HG03159 (cell line): ENCODE data around the gene VAV3.
A peak's percentile ranks its signal among the peaks of the same experiment; 100 is the strongest.

Experiments
- ATAC-seq: cut with Tn5 transposase; IDR thresholded peaks from one replicate; pipeline ENCODE4 v1.9.1; 2021; ENCODE audit warnings: mild to moderate bottlenecking, moderate library complexity; ENCODE audit not compliant: unreplicated experiment

The VAV3 gene

DNA sequence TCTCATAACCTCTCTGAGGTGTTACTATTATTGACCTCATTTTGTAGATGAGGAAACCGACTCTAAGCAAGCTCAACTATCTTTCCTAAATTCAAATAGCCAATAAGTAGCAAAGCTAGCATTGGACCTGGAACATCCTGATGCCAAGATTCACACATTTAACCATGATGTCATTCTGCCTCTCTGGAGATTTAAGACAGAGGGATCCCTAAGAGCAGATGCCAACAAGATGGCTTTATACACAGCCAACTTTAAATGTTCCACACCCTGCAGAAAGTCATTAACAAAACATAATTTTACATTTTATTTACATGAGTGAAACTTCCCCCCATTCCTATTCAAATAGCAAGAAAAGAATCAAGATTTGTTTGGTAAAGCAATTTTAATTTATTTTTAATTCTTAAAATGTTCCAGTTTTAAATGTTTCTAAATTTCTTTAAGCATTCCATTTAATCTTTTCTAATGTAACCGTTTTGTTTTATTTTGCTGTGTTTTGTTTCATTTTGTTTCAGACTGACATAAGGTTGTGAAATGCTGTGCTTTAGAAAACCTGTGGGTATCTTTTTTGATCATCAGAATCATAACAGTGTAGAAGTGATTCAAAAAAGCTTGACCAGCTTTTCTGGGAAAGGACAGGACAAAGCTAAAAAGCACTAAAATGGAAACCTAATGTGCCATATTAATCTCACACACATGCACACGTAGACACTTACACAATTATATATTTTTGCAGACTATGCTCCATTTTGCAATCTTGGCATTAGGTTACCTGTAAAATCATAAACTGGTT, 7.6 kb upstream of the VAV3 start:
- ATAC-seq, result no peak

DNA sequence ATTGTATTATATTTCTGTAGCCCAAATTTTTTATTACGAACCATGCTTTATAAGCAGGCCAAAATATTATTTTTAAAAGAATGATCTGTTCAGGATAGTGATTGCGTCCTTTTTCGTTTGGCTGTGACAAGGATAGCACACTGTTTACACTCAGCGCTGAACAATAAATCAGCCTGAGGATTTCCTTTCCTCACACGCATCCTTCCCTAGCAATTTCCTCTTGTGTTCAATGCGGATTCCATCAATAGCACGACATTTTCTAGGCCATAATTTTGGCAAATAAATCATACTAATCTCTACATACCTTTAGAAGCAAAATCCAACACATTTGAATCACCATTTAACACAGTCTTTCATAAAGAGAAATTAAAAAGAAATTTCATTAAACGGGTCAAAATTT, 1.6 kb upstream of the VAV3 start:
- ATAC-seq, result no peak

DNA sequence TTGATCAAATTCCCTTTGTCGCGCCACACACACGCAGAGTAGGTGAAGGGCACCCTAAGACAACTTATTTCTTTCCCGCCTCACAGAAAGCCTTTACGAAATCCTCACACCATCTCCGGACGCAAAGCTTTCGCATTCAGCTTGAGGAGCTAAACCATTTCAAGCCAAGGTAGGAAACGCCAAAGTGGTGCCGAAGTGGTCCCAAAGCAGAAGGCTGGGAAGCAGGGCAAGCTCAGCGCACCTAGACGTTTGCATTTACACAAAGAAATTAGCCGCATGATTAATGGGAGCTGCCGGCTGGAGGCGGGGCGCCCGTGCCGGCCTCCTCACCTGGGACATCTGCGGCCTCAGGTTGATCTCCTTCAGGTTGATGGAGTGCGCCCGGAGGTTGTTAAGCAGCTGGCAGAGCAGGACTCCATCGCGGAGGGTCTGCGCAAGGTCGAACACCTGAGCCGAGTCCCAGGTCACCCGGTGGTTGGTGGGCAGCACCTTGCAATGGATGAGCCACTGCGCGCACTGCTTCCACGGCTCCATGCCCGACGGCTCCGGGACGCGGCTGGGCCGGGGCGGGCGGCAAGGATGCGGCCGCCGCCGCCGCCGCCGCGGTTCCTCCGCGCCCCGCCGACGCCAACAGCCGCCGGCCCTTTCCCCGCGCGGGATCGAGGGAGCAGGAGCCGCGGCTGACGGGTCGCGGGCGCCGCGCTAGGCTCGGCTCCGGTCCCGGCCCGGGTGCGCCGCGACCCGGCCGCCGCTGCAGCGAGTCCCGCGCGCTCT, 457 bp downstream of the VAV3 start:
- ATAC-seq, result no peak

DNA sequence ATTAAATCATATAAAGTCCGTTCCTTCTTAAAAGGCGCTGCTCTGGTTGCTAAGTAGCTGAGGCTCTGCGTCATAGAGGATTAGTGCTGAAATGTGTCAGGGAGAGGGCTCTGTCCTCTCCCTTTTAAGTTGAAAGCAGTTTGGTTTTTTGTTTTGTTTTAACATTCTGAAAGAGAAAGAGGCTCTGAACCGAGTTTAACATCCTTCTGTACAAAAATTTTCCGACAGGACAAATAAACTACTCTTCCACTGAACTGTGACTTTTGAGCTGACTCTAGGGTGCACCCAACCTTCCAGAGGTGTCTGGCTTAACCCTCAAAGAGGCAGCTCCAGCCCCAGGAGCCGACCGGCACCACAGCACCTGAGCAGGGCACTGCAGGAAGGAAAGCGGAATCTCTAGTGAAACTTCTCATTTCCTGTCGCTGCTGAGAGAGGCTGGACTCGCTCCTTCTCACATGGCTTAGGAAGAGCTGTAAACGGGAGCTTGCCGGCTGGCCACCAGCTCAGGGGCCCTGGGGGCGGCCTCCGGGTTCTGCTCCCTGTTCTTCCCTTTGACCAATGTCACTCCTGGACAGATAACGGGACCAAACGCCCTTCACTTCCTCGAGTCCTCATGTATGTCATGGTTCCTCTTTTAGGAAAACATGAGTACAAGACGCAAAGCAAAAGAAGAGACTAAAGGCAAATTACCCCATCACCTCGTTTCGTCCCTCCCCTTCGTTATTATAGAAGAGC, 1.2 kb downstream of the VAV3 start:
- ATAC-seq, result peak; percentile 80

DNA sequence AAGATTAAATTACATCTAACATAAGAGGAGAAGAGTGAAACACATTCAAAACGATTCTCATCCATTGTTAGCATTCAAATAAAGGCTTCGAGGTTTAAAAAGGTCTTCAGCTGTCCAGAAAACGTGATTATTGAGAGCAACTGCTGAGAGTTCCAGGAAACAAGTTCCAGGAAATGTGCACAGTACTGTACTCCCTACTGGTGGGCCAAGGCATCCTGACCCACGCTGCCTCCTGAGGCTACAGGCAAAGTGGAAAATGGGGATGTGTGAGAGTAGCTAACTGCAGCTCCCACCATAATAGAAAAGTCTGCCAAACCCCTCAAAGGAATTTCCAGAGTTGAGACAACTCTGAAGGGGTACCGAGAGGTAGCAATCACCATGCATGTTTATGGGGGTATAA, 2.0 kb downstream of the VAV3 start:
- no peak for ATAC-seq

DNA sequence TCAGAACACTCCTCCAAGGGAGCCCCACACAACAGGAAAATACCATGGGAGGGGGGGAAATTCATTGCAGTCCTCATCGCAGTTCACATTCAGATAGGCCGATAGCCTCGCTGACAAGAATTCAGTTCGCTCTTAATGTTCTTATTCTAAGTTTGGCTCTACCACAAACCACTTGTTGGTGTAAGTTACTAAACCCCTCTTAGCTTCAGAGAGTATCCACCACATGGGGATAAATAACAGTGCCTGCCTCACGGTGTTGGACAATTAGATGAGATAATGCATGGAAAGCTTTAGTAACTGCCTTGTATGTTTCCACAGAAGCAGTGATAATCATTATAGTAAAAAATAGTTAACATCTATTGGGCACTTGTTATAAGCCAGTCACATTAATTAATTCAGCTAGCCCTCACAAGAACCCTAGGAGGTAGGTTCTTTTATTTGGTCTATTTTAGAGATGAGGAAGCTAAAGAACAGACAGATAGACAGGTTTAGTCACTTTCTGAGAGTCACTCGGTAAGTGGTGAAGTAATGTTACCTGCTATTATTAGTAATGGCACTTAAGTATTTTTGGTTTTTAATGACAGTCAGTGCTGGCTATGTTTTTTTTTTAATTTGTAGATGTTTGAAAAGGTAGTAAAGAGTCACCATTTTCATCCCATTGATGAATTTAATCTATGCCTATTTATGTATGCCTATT, 10.1 kb downstream of the VAV3 start:
- ATAC-seq, result no peak

DNA sequence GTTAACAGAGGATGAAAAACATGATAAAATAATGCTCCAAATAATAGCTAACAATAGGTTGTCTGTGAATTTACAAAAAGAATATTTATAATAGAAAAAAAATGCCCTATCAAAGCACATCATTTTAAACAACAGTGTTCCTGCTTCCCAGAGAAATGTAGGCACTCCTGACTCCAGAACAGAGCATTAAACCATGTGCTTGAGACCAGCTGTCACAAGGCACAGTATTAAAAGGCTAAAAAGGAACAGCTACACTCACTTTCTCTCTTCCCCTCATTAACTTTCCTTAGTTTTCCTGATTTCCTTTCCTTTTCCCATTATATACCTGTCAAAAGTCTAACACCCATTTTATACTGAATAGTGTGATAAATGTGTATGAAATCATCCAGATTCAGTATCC, 10.9 kb downstream of the VAV3 start:
- no peak for ATAC-seq

DNA sequence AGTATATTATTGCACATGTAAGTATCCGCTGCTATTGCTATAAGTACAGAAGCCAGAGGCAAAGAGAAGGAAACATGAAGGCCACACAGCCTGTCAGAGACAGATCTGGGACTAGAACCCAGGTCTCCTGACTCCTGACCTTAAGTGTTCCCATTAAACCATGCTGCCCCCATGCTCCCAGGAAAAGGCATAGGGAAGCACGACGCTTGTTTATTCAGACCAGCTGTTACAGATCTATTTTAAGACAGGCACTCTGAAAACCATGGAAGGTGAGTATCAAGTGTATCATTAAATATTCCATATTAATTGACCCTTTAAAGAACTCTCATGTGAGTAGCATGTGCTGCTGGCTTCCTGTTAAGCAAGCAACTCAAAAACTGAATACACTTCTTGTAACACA, 11.4 kb downstream of the VAV3 start:
- no peak for ATAC-seq

DNA sequence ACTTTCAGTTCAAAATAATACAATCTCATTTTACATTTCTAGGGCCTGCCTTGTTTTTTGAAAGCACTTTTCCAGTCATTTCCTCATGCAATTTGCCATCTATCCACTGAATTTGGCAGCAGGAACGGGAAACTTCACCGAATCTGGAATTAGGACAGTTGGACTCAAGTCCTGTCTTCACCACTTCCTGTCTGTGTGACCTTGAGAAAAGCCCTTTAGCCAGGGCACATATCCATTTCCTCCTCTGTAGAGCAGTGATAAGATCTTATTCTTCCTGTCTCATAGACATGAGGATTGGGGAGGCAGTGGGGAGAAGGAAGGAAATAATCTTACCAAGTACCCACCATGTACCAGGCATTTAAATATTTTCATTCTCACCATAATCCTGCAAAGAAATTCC, 12.0 kb downstream of the VAV3 start:
- no peak for ATAC-seq

DNA sequence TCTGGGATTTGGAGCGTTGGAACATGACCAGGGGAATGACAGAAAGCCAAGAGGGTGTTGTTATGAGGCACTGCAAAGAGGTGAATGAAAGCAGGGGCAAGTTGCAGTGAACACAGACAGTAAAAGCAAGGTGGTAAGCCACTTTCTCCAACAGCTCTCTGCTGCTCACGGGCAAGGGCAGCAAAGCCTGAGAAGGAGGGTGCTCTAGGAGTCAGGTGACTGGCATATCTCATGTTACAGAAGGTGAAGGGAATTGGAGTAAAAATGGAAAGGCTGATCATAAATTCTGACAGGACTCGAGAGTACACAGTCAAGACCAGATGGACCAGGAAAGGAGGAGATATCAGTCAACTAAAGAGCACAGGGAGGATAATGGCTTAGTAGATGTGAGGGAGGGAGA, 14.5 kb downstream of the VAV3 start:
- ATAC-seq, result no peak

DNA sequence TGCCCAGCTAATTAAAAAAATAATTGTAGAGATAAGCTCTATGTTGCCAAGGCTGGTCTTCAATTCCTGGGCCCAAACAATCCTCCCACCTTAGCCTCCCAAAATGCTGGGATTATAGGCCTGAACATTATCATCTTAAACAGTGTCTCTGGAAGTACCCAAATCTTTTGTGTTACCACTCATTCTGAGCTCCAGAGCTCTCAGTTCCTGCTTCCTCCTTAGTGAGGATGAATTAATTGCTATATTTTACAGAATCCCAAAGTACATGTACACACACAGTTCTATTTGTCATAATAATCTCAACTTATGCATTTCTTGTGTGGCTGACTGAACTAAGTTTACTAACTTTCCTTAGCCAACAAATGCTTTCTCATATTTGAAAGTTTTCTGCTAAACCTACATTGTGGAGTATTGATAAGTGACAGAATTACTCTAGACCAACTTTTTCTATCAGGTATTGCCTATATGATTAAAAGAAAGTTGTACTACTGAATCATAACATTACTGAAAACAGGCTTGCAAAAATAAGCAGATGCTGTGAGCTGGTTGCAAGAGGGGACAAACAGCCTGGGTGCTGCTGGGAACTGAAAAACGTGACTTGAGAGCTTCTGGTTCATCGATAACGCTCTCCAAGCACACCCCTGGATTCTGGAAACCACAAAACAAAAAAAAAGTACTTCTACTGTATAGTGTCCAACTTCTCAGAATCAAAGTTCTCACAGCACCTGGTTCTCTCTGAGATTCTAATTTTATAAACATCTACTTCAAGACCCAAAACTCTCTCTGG, 15.3 kb downstream of the VAV3 start:
- ATAC-seq, result peak; percentile 83

DNA sequence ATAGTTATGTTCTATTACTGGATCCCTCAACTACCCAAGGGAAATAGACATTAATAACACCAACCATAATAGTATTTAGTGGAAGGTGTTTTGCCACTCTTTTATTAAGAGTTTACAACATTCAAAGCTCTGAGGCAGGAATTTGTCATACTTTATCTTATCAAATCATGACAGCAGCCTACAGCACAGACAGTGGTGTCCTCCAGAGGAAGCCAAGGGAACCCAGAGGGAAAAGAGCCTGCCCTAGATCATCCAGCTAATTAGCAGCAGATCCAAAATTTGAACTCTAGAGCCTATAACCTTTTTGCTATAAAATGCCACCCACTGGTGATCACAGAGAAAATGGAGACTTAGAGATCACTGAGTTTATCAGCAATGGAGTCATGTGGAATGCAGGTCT, 18.2 kb downstream of the VAV3 start:
- no peak for ATAC-seq

DNA sequence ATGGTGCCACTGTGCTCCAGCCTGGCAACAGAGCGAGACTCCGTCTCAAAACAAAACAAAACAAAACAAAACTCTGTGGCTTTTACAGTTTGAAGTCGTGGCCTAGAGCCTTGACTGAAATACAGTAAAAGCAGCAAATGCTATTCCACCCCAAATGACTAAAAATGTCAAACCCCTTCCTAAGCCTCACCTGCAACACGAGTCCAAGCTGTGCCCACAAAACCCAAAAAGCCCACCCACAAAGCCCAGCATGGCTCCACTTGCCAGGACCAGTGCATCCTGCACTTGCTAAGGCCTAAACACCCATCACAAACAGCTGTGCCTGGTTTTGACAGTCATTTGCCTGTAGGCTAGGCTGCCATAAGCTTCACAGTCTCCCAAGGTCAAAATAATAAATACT, 21.3 kb downstream of the VAV3 start:
- ATAC-seq, result no peak

DNA sequence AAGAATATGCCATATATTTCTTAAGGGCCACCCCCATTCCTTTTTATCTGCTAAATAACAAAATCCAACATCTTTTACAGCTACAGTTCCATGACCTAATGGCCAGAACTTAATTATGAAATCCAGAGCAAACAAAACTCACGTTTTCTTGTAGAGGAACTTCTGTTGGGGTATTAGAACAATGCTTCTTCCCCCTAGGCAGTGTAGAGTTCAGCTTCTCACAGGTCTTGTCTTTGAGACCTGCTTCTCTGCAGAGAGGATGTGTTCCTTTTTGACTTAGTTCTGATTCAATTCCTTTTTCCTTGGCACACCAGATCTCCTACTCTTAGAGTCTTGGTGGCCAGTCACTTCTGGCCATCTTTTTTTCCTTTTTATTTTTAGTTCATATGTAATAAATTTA, 22.2 kb downstream of the VAV3 start:
- ATAC-seq, result no peak

DNA sequence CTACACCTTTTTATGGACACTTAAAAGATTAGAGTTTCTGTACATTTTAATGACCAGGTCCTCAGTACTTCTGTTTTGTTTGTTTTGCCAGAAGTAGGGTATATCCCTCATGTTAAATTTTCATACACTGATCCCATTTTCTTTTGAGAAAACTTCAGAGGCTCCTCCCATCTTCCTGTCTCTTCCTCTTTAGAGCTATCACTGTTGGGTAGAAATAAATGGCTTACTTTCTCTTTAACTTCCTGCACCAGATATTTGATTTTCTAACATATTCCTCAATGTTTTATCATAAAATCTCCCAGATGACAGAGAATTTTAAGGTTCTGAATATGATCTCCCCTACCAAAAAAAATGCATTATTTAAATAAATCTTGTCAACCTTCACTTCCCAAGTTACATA, 23.4 kb downstream of the VAV3 start:
- ATAC-seq, result no peak

DNA sequence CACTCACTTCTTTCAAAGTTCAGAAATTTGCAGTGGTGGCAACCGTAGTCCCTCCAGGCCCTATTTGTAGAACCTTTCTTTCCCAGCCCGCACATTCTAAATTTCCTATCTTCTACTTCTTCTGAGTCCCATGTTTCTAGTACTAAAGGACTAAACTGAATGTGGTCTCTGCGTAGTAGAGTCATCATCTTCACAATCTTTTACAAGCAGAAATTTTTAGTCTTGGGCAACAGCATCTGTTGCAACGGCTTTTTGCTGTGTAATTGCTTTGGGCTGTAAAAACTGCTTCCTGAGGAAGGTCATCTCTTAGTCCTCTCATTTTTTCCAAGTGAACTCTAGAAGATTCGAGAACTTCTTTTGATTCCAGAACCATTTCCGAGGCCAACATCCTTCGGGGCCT, 23.9 kb downstream of the VAV3 start:
- ATAC-seq, result no peak

DNA sequence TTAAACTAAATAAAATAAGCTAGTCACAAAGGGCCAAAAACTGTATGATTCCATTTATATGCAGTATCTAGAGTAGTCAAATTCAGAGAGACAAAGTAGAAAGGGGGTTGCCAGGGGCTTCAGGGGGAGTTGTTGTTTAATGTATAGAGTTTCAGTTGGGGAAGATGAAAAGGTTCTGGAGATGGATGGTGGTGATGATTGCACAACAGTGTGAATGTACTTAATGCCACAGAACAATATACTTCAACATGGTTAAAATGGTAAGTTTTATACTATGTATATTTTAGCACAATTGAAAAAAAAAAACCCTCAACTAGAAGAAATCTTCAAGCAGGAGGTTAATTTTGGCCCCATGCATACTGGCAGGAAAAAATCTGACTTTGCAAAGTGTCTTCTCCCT, 24.3 kb downstream of the VAV3 start:
- no peak for ATAC-seq

DNA sequence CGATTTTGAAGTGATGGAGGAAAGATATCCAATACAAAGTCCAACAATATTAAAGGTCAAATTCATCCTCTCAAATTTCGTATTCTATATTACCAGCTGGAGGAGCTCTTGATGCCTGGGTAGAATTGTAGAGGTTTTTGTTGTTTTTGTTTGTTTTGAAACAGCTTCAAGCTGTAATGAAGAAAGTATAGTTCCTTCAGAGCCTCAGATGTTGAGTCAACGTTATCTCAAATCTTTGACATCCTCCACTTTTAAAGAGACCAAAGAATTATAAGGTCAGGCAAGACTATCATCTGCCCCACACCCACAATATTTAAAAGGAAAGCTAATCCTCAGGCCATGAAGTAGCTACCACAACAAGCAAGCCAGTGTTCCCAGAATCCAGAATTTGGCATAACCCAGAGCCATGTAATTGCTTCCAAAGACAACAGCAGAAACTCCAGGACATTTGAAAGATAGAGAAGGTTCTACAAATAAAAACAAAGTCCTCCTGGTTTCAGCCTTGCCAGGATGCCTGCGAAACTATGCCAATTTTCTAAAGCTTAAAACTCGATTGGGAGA, 24.9 kb downstream of the VAV3 start:
- ATAC-seq, result no peak

DNA sequence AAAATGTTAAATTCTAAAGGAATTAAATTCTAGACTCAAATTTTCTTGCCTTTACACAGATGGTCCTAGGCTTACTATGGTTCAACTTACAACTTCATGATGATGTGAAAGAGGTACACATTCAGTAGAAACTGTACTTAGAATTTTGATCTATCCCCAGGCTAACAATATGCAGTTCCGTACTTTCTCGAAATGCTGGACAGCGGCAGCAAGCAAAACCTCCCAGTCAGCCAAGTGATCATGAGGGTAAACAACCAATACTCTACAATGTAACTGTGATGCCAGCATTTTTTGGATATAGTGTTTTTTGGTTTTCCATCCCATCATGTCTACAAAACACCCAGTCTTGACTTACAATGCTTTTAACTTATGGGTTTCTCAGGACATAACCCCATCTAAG, 25.7 kb downstream of the VAV3 start:
- ATAC-seq, result no peak
